CD4-positive, alpha-beta T cell treated with Interleukin-15 for 4 hours (primary cell): ENCODE measurements around the gene ITGB6.

ENCODE experiments used
- DNase-seq: peaks from one replicate; pipeline ENCODE4 v3.0.0-alpha.2; 2020; ENCODE audit warnings: low spot score

The ITGB6 gene

GRCh38 chr2:160087854-160088745, 112.0 kb downstream of the ITGB6 start:
- no peak for DNase-seq

DNA sequence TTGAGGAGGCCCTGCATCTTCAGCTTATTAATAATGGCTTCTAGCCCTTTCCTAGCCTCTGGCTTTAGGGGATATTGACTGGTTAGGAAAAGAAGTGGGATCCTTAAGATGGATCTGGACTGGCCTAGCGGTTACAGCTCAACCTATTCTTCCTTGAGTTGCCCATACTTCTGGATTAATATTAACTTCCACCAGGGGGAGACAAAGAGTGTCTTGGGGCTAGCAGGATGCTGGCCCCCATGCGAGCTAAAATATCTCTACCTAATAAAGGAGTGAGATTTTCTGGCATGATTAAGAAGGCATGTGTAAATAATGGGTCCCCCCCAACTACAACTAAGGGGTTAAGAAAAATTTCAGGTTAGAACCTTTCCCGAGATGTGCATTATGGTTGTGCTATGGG, 114.4 kb downstream of the ITGB6 start:
- no peak for DNase-seq

DNA sequence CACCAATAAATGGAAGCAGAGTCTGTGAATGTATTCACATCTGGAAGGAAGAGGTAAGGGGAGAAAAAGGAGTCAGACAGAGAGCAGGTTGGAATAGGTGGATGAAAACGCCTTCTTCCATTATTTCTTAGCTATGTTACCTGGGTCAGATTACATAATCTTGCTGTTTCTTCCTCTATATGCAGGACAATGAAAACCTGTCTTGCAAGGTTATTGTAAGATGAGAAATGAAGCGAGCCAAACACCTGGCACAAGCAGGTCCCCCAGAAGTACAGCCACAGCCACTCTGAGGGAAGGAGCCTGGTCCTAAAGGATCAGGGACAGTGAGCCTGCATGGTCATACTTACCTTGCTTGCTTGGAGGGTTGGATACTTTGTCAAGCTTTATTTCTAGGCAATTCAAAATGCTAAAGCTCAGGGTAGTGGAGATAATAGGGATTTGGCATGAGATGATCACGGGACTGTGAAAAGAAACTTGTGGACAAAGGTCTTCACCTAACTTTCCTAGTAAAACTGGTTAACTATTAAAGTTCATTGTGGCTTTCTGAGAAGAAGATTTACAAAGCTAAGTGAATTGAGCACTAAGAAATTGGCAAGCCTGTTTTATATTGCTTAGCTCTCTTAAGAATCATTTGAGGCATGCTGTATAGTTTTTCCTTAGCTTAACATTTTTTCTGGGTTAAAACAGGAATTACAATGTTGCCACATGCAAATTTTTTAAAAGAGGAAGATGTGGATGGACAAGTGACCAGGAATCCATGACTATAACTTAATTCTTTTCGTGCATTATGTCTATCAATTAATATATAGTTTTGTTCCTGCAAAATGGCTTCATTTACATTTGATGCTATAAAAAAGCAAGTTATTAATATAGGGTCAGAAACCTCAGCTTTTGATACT, 121.9 kb downstream of the ITGB6 start:
- DNase-seq, result no peak

GRCh38 chr2:160076914-160077313, 123.2 kb downstream of the ITGB6 start:
- no peak for DNase-seq

GRCh38 chr2:160076241-160076640, 123.8 kb downstream of the ITGB6 start:
- no peak for DNase-seq

GRCh38 chr2:160075171-160075570, 124.9 kb downstream of the ITGB6 start:
- no peak for DNase-seq

DNA sequence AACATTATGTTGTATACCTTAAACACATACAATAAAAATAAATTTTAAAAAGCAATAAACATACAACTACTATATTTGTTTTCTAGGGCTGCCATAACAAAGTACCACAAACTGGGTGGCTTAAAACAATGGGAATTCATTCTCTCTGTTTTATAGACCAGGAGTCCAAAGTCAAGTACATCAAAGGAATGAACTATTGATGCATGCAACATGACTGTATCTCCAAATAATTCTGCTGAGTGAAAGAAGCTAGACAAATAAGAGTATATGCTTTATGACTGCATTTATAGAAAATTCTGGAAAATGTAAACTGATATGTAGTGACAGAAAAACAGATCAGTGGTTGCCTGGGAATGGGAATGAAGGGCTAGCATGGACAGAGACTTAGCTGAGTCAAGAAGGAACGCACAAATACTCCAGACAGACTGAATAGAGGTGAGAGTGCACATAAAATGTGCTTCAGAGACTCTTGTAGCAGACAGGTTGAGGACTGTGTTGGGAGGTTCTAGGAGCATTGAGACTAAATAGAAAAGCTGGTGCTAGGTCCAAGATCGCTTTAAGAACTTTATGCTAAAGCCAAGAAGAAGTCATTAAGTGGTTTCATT, 126.7 kb downstream of the ITGB6 start:
- no peak for DNase-seq

DNA sequence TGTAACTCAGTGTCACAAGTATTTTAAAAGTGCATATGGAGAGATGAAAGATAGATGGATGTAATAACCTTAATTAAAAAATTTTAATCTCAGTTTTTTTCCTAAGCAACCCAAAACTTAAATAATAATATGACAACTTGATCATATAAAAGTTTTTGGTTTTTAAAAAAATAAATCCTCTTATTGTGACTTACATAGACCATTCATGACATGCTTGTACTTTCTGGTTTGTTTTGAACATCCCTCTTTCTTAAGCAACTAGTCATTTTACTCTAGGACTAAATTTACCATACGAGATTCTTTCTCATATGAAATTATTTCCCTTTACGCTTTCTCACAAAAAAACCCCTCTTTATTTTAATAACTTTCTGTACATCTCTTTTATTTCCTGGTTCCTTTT, 131.2 kb downstream of the ITGB6 start:
- no peak for DNase-seq

GRCh38 chr2:160064916-160065315, 135.2 kb downstream of the ITGB6 start:
- DNase-seq, result no peak

GRCh38 chr2:160063879-160064612, 136.0 kb downstream of the ITGB6 start:
- no peak for DNase-seq

DNA sequence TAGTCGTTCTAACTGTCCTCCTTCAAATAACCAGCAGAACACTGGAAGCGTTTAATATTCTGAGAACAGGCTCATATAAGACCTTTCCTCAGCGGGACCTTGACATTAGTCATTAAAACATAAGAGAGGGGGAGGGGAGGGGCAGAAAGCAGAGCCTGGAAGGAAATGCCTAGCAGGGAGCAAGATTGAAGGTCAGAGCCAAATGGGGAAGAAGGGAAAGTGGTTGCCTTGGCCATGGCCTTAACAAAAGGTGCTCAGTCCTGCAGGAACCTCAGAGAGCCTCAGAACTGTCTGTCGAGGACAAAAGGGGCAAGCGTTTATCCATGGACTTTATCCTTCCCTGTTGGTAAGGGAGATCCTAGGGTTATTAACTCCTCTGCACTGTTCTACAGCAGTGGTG, 136.8 kb downstream of the ITGB6 start:
- DNase-seq, result no peak

- no peak for DNase-seq
Observed at GRCh38 chr2:160062292-160063005, 137.6 kb downstream of the ITGB6 start, which contains the start of gene PLA2R1. Gene PLA2R1, minus strand, starts transcription at chr2:160062615. Its CDS starts 212 bp downstream, at chr2:160062403.

GRCh38 chr2:160061944-160062291, 138.2 kb downstream of the ITGB6 start:
- no peak for DNase-seq

DNA sequence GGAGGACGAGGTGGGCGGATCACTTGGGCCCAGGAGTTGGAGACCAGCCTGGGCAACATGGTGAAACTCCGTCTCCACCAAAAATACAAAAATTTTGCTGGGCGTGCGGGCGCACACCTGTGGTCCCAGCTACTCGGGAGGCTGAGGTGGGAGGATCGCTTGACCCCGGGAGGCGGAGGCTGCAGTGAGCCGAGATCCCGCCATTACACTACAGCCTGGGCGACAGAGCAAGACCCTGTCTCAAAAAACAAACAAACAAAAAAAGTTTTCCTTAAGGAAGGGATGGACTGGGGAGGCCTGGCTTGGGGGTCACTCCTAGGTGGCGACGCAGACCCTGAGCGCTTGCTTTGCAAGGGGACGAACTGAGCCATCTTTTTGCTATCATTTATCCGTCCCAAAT, 138.5 kb downstream of the ITGB6 start:
- no peak for DNase-seq

- DNase-seq, result no peak
Observed at GRCh38 chr2:160060297-160060696, 139.8 kb downstream of the ITGB6 start.

DNA sequence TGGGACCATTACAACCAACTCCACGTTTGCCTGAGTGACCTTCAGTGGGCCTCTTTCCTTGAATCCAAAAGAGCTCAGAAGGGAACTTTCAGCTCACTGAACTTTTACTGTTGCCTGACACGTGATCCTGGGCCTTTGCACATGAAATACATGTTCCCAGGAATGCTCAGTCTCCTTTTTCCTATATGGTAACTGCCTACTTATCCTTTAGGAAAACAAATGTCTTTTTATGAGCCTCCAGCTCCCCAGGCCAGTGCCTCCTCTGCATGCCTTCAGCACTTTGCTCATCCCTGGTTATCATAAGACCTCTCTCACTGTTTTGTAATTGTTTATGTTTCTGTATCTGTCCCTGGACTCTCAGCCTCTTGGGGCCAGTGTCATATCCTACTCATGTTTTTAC, 142.7 kb downstream of the ITGB6 start:
- DNase-seq, result no peak

DNA sequence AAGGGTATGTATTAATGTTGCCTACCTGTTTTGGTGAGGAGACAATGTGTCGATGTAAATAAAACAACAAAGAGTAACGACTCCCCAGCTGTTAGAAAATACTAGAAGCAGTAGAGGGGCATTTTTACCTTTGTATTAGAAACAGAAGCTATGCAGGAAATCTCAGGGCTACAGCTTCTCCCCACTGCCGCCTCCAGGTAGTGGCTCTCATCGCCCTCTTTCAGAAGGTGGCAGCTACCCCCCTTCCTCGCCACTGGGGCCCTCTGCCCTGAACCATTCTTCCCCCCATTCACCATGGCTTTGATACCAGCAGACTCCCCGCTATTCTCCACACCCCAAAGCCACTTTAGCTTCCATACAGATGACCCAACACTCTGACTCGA, 144.4 kb downstream of the ITGB6 start:
- no peak for DNase-seq

- DNase-seq, result no peak
Observed at GRCh38 chr2:160054984-160055725, 144.9 kb downstream of the ITGB6 start.

DNA sequence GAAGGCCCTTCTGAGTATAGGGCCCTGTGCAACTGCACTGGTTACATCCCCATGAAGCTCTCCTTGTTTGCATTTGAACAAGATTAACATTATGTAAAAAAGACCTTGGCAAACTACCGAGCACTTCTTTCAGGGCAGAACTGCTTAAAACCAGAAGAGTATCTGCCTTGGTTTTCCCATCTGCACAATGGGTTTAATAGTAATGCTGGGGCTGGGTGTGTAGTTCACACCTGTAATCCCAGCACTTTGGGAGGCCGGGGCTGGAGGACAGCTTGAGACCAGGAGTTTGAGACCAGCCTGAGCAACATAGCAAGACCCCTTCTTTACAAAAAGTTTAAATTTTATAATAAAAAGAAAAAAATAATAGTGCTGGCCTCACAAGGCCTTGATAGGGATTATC, 146.1 kb downstream of the ITGB6 start:
- DNase-seq, result no peak

DNA sequence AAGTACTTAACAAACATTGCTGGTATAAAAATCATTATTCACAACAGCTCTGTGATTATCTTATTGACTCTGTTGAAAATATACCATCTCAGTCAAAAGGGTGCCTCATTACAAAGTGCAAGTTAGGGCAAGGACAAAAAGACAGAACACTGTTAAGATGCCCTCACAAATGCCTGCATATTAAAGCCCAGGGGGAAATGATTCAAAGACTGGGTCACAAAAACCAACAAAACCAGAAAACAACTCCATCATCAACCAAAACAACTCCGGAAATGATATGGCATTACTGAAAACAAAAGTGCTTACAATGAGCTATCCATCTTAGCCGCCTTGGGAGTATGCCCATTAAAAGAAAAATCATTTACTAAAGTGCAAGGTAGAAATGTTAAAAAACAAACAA, 147.5 kb downstream of the ITGB6 start:
- no peak for DNase-seq

GRCh38 chr2:160051371-160051800, 148.7 kb downstream of the ITGB6 start:
- no peak for DNase-seq
